ENCODE measurements around the gene MS4A4A. TPM values are rescaled to one million over a fixed set of nuclear protein-coding genes. Genes with fewer than 3 reads are reported as not detected.
A peak's percentile ranks its signal among the peaks of the same experiment; 100 is the strongest.

The MS4A4A gene
- total RNA-seq, 6 donors from 2014 or later = 10.2 to 68.1 (median 47.7) TPM

DNA sequence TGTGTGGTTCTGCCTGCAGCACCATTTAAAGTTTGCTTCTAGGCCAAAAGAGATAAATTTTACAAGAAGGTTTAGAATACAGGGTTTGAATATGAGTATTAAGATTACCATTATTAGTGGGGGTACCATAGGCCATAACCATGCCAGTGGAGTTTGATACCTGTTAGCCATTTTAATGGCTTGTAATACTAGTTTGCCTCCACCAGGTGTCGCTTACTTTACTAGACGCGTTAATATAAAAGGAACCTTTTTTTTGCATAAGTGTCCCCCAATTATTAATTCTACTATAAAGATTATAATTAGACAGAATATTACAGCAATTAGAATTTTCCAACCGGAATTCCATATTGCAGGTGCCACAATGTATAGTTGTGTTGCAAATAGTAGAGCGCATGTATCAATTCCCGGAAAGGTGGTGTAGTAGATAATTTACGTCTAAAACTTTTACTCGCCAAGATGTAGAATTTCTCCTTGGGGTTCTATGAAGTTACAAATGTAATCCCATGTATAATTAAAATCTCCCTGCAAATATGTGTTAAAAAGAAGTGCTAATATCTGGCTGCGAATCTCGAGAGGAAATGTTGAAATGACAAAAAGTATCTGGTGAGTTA lies 62.7 kb downstream of the MS4A4A start:
- Histone ChIP-seq H3K27ac (no peak overlapping the region), H3K4me1 (no peaks in the 10 kb centered on the region), H3K9me3 (no peaks in the 10 kb centered on the region), H3K27me3 (no peaks in the 10 kb centered on the region), H3K36me3 (no peaks in the 10 kb centered on the region), H3K4me3 (no peak overlapping the region)
- no peak for ATAC-seq (ENCODE audit: low FRiP score in 2 of 2)
- 64 to 68% methylated on average over 10 of the region's 10 CpGs for WGBS, 2 donors
- DNase-seq = no peak
- no peak for TF ChIP-seq EP300 (IDR thresholded peaks at IDR 0.05)
- TF ChIP-seq, protein P1, sequence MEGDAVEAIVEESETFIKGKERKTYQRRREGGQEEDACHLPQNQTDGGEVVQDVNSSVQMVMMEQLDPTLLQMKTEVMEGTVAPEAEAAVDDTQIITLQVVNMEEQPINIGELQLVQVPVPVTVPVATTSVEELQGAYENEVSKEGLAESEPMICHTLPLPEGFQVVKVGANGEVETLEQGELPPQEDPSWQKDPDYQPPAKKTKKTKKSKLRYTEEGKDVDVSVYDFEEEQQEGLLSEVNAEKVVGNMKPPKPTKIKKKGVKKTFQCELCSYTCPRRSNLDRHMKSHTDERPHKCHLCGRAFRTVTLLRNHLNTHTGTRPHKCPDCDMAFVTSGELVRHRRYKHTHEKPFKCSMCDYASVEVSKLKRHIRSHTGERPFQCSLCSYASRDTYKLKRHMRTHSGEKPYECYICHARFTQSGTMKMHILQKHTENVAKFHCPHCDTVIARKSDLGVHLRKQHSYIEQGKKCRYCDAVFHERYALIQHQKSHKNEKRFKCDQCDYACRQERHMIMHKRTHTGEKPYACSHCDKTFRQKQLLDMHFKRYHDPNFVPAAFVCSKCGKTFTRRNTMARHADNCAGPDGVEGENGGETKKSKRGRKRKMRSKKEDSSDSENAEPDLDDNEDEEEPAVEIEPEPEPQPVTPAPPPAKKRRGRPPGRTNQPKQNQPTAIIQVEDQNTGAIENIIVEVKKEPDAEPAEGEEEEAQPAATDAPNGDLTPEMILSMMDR (IDR thresholded peaks at IDR 0.05) = peak; percentile 26 to 57 (median 48)

DNA sequence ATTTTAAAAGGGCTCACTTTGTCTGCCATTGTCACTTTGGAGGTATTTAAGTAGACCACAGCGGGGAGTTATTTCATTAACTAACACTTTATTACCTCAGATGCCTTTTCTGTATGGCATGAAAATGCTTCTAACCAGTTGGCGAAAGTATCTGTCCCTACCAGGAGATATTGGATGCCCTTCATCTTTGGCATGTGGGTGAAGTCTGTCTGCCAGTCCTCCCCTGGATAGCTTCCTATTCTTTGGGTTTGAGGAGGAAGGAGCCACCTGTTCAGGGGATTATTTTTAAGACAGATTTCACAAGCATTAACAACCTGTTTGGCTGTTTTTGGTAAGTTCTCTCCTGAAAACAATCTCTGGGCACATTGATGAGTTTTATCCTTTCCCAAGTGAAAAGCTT lies 63.7 kb downstream of the MS4A4A start:
- H3K4me1 ChIP-seq = no peaks in the 10 kb centered on the region
- H3K36me3 ChIP-seq = no peaks in the 10 kb centered on the region
- no peak overlapping the region for H3K27ac ChIP-seq
- DNase-seq = no peak
- ATAC-seq (ENCODE audit: low FRiP score in 2 of 2) = no peak
- no peaks in the 10 kb centered on the region for H3K27me3 ChIP-seq
- 95 to 100% methylated on average over 2 of the region's 2 CpGs for WGBS, 2 donors
- no peaks in the 10 kb centered on the region for H3K9me3 ChIP-seq
- no peak overlapping the region for H3K4me3 ChIP-seq
- no peak for TF ChIP-seq EP300 (IDR thresholded peaks at IDR 0.05)
- TF ChIP-seq POLR2A (IDR thresholded peaks at IDR 0.05) = no peak
- TF ChIP-seq POLR2AphosphoS5 (IDR thresholded peaks at IDR 0.05) = no peak
- TF ChIP-seq, protein P1 (IDR thresholded peaks at IDR 0.05) = no peak

DNA sequence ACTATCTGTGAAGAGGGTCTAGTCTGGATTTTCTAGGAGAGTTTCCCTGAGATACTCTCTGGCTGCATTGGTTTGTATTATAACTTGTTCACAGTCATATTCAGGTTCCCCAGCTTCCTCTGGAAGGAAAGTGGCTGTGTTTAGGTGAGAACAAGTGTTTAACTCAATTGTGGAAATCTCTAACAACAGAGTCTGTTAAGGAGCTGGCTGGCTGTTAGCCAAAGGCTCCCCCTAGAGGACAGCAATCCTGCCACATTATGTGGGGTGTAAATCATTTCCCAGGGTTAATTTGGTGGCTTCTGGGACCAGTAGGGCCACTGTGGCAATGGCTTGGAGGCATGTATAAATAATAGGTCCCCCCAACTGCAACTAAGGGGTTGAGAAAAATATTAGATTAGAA lies 65.0 kb downstream of the MS4A4A start:
- Histone ChIP-seq H3K27ac (no peak overlapping the region), H3K9me3 (no peaks in the 10 kb centered on the region), H3K4me1 (no peaks in the 10 kb centered on the region), H3K4me3 (no peak overlapping the region), H3K36me3 (no peaks in the 10 kb centered on the region), H3K27me3 (no peaks in the 10 kb centered on the region)
- no peak for TF ChIP-seq POLR2A (IDR thresholded peaks at IDR 0.05)
- TF ChIP-seq, protein P1 (IDR thresholded peaks at IDR 0.05) = peak in 3 of 6 experiments; percentile 7 to 26 (median 16)
- TF ChIP-seq POLR2AphosphoS5 (IDR thresholded peaks at IDR 0.05) = no peak
- peak in 1 of 2 donors; percentile 45 for DNase-seq
- peak in 1 of 2 donors; percentile 45 for ATAC-seq (ENCODE audit: low FRiP score in 2 of 2)

DNA sequence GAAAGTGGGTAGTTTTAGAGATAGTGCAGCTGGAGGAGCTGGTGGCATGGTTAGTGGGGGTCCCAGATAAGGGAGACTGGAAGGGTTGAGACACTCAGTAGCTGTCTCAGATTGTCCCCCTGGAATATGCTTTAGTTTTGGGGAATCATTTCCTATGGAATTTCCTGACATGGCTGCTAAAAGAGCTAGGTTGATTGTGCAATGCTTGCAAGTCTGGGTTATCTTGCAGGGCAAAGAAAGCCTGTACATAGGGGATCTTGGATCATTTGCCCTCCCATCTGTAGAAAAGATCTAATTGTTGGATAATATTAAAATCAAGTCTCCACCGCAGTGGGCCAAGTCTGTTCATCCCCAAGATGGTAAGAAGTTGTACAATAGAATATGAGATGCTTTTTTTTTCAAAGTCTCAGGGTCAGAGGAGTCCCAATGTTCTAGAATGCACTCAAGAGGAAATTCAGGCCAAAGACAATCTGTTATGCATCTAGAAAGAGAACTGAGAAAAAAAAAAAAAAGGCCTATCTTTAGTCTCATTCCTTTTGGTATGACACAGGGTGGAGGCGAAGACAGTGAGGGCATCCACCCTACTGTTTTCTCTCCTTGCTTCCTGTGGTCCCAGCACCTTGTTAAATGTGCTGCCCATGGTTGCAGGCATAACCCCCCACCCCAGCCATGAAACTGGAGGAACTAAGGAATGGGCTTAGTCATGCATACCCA lies 66.8 kb downstream of the MS4A4A start:
- no peaks in the 10 kb centered on the region for H3K36me3 ChIP-seq
- no peaks in the 10 kb centered on the region for H3K27me3 ChIP-seq
- H3K4me3 ChIP-seq = no peak overlapping the region
- ATAC-seq (ENCODE audit: low FRiP score in 2 of 2) (no peak), DNase-seq (no peak)
- H3K27ac ChIP-seq = no peak overlapping the region
- H3K9me3 ChIP-seq = no peaks in the 10 kb centered on the region
- no peaks in the 10 kb centered on the region for H3K4me1 ChIP-seq
- TF ChIP-seq EP300 (IDR thresholded peaks at IDR 0.05) = no peak
- TF ChIP-seq POLR2AphosphoS5 (IDR thresholded peaks at IDR 0.05) = no peak
- TF ChIP-seq, protein P1 (IDR thresholded peaks at IDR 0.05) = no peak
- no peak for TF ChIP-seq POLR2A (IDR thresholded peaks at IDR 0.05)
- WGBS, 2 donors = 93 to 96% methylated on average over 2 of the region's 2 CpGs

DNA sequence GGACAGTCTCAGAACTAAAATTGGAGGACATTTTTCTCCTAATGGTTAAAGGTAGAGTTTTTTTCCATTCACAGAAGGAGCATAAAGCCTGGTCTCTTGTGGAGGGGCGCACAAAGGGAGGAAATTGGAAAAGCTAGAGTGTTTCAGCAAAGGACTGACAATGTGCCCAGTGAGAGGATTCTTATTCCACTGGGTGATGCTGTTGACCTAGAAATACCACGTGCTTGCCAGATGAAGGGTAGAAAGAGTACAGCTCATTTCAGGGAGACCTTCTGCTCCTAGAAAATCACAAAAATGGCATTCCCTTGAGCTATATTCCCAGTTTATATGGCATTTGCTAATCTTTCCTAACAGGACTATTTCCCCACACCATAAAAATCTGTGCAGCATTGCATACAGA lies 67.7 kb downstream of the MS4A4A start:
- H3K9me3 ChIP-seq = no peaks in the 10 kb centered on the region
- H3K27me3 ChIP-seq = no peaks in the 10 kb centered on the region
- ATAC-seq (ENCODE audit: low FRiP score in 2 of 2) (no peak), DNase-seq (no peak)
- no peaks in the 10 kb centered on the region for H3K36me3 ChIP-seq
- no peak overlapping the region for H3K27ac ChIP-seq
- 67 to 70% methylated on average over 2 of the region's 2 CpGs for WGBS, 2 donors
- no peaks in the 10 kb centered on the region for H3K4me1 ChIP-seq
- TF ChIP-seq POLR2AphosphoS5 (IDR thresholded peaks at IDR 0.05) (no peak), POLR2A (IDR thresholded peaks at IDR 0.05) (no peak), EP300 (IDR thresholded peaks at IDR 0.05) (no peak)
- TF ChIP-seq, protein P1 (IDR thresholded peaks at IDR 0.05) = no peak
- no peak overlapping the region for H3K4me3 ChIP-seq
